HepG2 (cell line): ENCODE data around the gene ATP5F1E. TPM values are rescaled to one million over a fixed set of nuclear protein-coding genes. Genes with fewer than 3 reads are reported as not detected.

Source experiments
- ARID4A ChIP-seq: sonication (generic); formaldehyde crosslinking; IDR thresholded peaks from 2 replicates; pipeline ENCODE4 v1.5.0; 2020; ENCODE audit warnings: mild to moderate bottlenecking, missing genetic modification reagents, borderline replicate concordance
- CEBPZ ChIP-seq: IDR thresholded peaks from 2 replicates; pipeline ENCODE4 v1.6.1; 2012; ENCODE audit warnings: low read length, improper control_type of control experiment
- IRF9 ChIP-seq: sonication (generic); formaldehyde crosslinking; IDR thresholded peaks from 2 replicates; pipeline ENCODE4 v1.8.0; 2022; ENCODE audit warnings: missing genetic modification reagents, mild to moderate bottlenecking, borderline replicate concordance
- PHF20 ChIP-seq: sonication (generic); formaldehyde crosslinking; IDR thresholded peaks from 2 replicates; pipeline ENCODE4 v1.5.0; 2020; ENCODE audit warnings: mild to moderate bottlenecking, missing genetic modification reagents
- TGIF2 ChIP-seq: IDR thresholded peaks from 2 replicates; pipeline ENCODE4 v1.6.1; 2016; ENCODE audit warnings: control low read depth, missing compliant biosample characterization
- ZEB1 ChIP-seq: IDR thresholded peaks from 2 replicates; pipeline ENCODE4 v1.6.1; 2012; ENCODE audit warnings: mild to moderate bottlenecking, low read depth, inconsistent platforms; ENCODE audit not compliant: insufficient replicate concordance
- ZNF235 ChIP-seq: sonication (generic); formaldehyde crosslinking; IDR thresholded peaks from 2 replicates; pipeline ENCODE4 v1.8.1; 2023; ENCODE audit warnings: mild to moderate bottlenecking, missing genetic modification reagents, borderline replicate concordance
- ZNF251 ChIP-seq: sonication (generic); formaldehyde crosslinking; IDR thresholded peaks from 2 replicates; pipeline ENCODE4 v1.9.0; 2021; ENCODE audit warnings: mild to moderate bottlenecking, missing genetic modification reagents
- ZNF605 ChIP-seq: sonication (generic); formaldehyde crosslinking; IDR thresholded peaks from 2 replicates; pipeline ENCODE4 v1.8.0; 2022; ENCODE audit warnings: mild to moderate bottlenecking, missing genetic modification reagents
- ZSCAN29 ChIP-seq: sonication (generic); formaldehyde crosslinking; conservative IDR thresholded peaks from 2 replicates; pipeline ENCODE4 v1.4.0; 2020; ENCODE audit warnings: mild to moderate bottlenecking, missing genetic modification reagents
- polyA plus RNA-seq, 8 experiments: library from polyadenylated mRNA; depleted of rRNA in 3 of 8; stranded (reverse) in 7 of 8; unstranded in 1 of 8; fragments of >200 nt; fragmentation: Illumina TruSeq in 4 of 8; extraction: Trizol in 4 of 8; gene quantifications; 2 replicates each; pipeline versions ENCODE4 v1.2.1 to v1.2.3, GENCODE V29; 2011 to 2016; ENCODE audit warnings: low read depth in 4 of 8, missing spikeins in 1 of 8, mixed read lengths in 1 of 8; ENCODE audit not compliant: insufficient read depth in 1 of 8
- total RNA-seq, 5 experiments: library from RNA; depleted of rRNA; stranded (reverse); fragments of >200 nt; fragmentation: Illumina TruSeq; extraction: Trizol; gene quantifications; 2 replicates each; pipeline ENCODE4 v1.2.3, GENCODE V29; 2016; ENCODE audit warnings: low read depth in 1 of 5
- TF ChIP-seq, protein P1 (sequence below): IDR thresholded peaks from 2 replicates; pipeline ENCODE4 v1.6.1; 2012; ENCODE audit warnings: low read depth, low read length, improper control_type of control experiment
- TF ChIP-seq, protein P2 (sequence below): sonication (generic); formaldehyde crosslinking; IDR thresholded peaks from 2 replicates; pipeline ENCODE4 v1.4.0; 2020; ENCODE audit warnings: missing genetic modification reagents, borderline replicate concordance

ATP5F1E gene
- total and polyA plus RNA-seq, 2 of the 13 experiments (the other 11 are each of a cell fraction or from before 2014, with no cell fraction given): 121 to 134 TPM

GRCh38 chr20:59042151-59042795 lies 10.1 kb upstream of the ATP5F1E start, which contains the start of gene PRELID3B (continued):
- TF ChIP-seq IRF9 (CRISPR knock-in tag) (0 out of 2 replicates have a peak, but pooled peaks have one; percentile 36), ARID4A (CRISPR knock-in tag) (peak; percentile 69; the same call in 1 of the 2 replicates), ZSCAN29 (no peak), PHF20 (CRISPR knock-in tag) (peak; percentile 61; the same call in 1 of the 2 replicates), ZNF235 (no peak), TGIF2 (no peak; the same call in 1 of the 2 replicates), ZNF251 (no peak), CEBPZ (no peak), ZEB1 (no peak), ZNF605 (CRISPR knock-in tag) (peak; percentile 51; the same call in 1 of the 2 replicates)
- TF ChIP-seq, protein P1, sequence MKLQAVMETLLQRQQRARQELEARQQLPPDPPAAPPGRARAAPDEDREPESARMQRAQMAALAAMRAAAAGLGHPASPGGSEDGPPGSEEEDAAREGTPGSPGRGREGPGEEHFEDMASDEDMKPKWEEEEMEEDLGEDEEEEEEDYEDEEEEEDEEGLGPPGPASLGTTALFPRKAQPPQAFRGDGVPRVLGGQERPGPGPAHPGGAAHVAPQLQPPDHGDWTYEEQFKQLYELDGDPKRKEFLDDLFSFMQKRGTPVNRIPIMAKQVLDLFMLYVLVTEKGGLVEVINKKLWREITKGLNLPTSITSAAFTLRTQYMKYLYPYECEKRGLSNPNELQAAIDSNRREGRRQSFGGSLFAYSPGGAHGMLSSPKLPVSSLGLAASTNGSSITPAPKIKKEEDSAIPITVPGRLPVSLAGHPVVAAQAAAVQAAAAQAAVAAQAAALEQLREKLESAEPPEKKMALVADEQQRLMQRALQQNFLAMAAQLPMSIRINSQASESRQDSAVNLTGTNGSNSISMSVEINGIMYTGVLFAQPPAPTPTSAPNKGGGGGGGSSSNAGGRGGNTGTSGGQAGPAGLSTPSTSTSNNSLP: no peak
- TF ChIP-seq, protein P2, sequence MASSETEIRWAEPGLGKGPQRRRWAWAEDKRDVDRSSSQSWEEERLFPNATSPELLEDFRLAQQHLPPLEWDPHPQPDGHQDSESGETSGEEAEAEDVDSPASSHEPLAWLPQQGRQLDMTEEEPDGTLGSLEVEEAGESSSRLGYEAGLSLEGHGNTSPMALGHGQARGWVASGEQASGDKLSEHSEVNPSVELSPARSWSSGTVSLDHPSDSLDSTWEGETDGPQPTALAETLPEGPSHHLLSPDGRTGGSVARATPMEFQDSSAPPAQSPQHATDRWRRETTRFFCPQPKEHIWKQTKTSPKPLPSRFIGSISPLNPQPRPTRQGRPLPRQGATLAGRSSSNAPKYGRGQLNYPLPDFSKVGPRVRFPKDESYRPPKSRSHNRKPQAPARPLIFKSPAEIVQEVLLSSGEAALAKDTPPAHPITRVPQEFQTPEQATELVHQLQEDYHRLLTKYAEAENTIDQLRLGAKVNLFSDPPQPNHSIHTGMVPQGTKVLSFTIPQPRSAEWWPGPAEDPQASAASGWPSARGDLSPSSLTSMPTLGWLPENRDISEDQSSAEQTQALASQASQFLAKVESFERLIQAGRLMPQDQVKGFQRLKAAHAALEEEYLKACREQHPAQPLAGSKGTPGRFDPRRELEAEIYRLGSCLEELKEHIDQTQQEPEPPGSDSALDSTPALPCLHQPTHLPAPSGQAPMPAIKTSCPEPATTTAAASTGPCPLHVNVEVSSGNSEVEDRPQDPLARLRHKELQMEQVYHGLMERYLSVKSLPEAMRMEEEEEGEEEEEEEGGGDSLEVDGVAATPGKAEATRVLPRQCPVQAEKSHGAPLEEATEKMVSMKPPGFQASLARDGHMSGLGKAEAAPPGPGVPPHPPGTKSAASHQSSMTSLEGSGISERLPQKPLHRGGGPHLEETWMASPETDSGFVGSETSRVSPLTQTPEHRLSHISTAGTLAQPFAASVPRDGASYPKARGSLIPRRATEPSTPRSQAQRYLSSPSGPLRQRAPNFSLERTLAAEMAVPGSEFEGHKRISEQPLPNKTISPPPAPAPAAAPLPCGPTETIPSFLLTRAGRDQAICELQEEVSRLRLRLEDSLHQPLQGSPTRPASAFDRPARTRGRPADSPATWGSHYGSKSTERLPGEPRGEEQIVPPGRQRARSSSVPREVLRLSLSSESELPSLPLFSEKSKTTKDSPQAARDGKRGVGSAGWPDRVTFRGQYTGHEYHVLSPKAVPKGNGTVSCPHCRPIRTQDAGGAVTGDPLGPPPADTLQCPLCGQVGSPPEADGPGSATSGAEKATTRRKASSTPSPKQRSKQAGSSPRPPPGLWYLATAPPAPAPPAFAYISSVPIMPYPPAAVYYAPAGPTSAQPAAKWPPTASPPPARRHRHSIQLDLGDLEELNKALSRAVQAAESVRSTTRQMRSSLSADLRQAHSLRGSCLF (CRISPR knock-in tag): peak; percentile 13; the same call in 1 of the 2 replicates
